Fibroblast of skin of right biceps (primary cell): ENCODE data around the gene LGALS3.
"Not testable (repeated sequence)": the region's sequence is repeated elsewhere in the genome, so short reads cannot be mapped to it uniquely, and the experiment has no call there.

ENCODE experiments used
- DNase-seq: peaks from one replicate; pipeline ENCODE4 v3.0.0-alpha.2; 2013

The LGALS3 gene

DNA sequence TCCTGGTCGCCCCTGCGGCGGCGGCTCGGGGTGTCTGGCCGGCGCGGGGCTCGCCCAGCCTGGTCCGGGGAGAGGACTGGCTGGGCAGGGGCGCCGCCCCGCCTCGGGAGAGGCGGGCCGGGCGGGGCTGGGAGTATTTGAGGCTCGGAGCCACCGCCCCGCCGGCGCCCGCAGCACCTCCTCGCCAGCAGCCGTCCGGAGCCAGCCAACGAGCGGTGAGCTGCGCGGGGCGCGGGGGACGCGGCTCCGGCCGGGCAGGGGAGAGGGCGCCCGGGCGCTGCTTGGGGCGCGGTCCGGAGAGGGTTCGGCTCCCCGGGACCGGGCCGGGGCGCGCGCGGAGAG, at the start of gene LGALS3:
Gene LGALS3 (plus strand): TSS at position 167 of the 342 bp plus-strand sequence. CDS start 8,122 bp downstream, outside the sequence.
- DNase-seq, result peak; percentile 54

DNA sequence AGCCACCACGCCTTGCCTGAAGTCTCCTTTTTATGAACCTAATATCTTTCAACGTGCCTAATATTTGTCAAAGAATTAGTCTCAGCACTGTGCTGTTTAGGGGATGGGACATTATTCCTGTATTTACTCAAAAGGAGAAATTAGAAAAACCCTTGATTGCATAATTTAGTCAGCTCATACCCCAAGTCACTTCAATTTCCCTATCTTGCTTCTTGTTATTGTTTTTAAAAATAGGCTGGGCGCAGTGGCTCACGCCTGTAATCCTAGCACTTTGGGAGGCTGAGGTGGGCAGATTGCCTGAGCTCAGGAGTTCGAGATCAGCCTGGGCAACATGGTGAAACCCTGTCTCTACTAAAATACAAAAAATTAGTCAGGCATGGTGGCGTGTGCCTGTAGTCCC, 49.1 kb upstream of the LGALS3 start:
- DNase-seq, result not testable (repeated sequence)

DNA sequence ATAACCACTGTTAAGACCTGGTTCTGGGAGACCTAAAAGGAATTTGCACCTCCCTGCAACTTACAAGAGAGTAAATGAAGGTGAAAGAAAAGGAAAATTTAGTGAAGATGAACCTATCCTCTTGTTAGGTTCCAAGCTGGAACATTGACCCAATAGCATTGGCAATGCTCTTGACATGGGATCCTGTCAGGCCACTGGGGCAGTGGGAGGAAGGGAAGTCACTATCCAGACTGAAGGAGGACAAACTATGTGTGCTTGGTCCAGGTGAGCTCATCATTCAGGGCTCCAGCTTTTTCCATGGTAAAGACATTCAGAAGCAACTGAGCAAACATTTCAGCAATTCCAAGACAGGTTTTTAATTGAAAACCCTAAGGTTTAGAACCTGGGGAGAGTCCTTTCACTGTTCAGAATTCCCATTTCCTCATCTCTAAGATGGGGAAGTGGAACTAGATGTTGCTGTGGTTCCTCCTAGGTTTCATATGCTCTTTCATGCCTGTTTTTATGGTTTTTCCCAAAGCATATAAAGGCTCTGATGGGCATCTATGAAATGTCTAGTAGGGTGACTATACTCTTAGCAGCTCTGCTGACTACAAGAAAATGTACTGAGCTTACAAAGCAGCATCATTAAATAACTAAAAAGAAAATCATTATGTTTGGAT, 44.5 kb upstream of the LGALS3 start:
- DNase-seq, result no peak

GRCh38 chr14:55085060-55085660, 43.9 kb upstream of the LGALS3 start:
- DNase-seq, result no peak

- DNase-seq, result no peak
These were observed 42.1 kb upstream of the LGALS3 start for GRCh38 chr14:55086938-55087337.

GRCh38 chr14:55088356-55088755, 40.7 kb upstream of the LGALS3 start:
- no peak for DNase-seq

- peak; percentile 74 for DNase-seq
These were observed 36.7 kb upstream of the LGALS3 start for GRCh38 chr14:55092341-55092740.

GRCh38 chr14:55094292-55095157, 34.5 kb upstream of the LGALS3 start:
- peak; percentile 70 for DNase-seq

GRCh38 chr14:55097881-55098560, 31.0 kb upstream of the LGALS3 start:
- peak; percentile 38 for DNase-seq

DNA sequence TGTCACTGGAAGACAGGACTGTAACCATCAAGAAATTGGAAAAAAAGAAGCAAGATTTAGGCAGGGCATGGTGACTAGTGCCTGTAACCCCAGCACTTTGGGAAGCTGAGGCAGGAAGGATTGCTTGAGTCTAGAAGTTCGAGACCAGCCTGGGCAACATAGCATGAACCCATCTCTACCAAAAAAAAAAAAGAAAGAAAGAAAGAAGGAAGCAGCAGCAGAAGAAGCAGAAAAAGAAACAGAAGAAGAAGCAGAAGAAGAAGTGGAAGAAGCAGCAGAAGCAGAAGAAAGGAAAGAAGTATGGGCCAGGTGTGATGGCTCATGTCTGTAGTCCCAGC, 30.5 kb upstream of the LGALS3 start:
- DNase-seq, result no peak

DNA sequence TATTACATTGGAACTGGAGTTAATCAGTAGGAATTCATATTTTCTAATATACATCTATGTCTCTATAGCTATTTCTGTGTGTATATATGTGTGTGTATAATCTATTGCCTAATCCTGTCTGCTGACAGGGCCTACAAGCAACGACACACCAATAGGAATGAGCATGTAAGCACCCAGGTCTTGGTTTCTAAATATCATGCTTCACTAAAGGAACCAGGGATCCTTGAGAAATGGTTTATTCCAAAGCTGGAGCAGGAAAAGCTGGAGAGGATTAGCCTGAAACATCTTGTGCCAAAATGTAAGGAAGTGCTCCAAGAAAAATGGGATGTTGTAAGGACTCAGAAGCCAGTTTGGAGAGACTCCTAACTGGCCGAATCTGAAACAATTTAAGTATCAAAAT, 29.3 kb upstream of the LGALS3 start:
- DNase-seq, result peak; percentile 54

DNA sequence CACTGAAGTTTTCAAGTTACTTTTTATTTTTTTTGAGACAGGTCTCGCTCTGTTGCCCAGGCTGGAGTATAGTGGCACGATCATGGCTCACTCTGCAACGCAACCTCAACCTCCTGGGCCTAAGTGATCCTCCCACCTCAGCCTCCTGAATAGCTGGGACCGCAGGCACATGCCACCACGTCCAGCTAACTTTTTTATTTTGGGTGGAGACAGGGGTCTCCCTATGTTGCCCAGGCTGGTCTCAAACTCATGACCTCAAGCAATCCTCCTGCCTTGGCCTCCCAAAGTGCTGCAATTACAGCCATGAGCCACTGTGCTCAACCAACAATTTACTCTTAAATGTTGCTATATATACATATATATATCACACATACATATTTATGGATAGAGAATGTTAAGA, 27.4 kb upstream of the LGALS3 start:
- no peak for DNase-seq

GRCh38 chr14:55102141-55102621, 26.9 kb upstream of the LGALS3 start:
- DNase-seq, result peak; percentile 100

DNA sequence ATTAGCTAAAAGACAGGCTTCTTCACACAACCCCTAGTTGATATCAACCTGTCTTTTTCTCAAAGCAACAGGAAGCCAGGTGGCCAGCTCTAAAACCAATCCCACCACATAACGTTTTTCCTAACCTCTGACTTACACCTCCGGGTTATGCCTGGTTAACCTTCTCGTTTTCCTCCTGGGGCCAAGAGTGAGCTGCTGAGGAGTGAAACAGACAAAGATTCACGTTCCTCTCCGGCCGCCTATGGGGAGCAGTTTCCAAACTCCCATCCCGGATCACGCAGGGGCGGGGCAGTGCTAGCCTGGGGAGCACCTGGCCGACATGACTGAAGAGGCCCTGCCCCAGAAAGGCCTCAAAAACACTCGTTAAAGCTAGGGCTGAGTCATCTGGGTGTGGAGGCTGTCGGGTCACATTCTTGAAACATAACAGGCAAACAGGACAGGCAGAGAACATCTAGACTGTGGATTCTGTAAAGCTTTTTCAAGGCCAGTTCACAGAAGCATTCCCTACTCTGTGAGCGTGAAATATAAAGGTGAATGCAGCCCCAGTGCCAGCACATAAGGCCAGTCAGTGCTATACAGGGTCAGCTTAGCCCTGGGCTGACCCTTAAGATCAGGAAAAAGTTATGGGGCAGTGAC, 25.9 kb upstream of the LGALS3 start:
- peak; percentile 95 for DNase-seq

- DNase-seq, result no peak
These were observed 24.8 kb upstream of the LGALS3 start for GRCh38 chr14:55103971-55104954.

- DNase-seq, result no peak
These were observed 23.1 kb upstream of the LGALS3 start for GRCh38 chr14:55105991-55106390.

DNA sequence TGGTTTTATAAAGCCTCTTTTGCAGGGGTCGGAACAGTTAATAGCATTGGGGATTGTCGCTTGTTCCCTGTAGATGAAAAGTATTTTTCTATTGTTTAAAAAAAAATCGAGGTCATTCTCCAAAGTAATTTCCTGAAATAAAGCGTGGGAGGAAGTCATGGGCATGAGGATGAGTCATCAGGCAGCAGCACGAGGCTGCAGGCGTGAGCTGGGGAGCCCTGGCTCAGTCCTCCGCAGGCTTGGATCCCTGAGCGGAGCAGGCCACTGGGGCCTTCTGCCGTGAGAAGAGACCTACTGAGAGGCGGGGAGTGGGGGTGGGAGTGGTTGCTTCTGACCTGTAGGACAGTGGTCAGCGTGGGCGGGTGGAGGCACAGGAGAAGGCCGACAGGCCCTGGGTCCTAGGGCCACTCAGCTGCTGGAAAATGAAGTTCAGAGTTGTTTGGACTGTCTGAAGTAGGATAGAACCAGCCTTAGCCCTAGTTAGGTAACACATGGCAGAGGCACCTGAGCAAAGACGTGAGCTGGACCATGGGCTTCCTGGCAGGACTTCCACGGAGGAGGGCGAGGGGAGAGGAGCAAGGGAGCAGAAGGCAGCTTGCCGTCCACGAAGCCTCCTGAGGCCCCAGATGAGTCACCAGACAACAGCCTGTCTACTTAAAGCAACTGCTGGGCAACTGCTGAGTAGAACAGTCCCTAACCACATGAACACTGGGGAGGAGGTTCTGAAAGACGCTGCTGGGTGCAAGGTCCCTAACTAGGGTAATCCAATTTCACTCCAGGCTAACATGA, 21.1 kb upstream of the LGALS3 start:
- peak; percentile 95 for DNase-seq

GRCh38 chr14:55109836-55110235, 19.2 kb upstream of the LGALS3 start:
- no peak for DNase-seq

- no peak for DNase-seq
These were observed 17.8 kb upstream of the LGALS3 start for GRCh38 chr14:55111122-55111708.

- DNase-seq, result no peak
These were observed 14.3 kb upstream of the LGALS3 start for GRCh38 chr14:55114720-55115119.
